GM18498 (cell line): ENCODE results near the gene ZC3H8.

Experiments used
- ATAC-seq: cut with Tn5 transposase; IDR thresholded peaks from one replicate; pipeline ENCODE4 v1.9.1; 2021; ENCODE audit warnings: mild to moderate bottlenecking, moderate library complexity; ENCODE audit not compliant: unreplicated experiment

The ZC3H8 gene

GRCh38 chr2:112195950-112196349 is 58.9 kb downstream of the ZC3H8 start:
- ATAC-seq = no peak

GRCh38 chr2:112195167-112195766 is 59.6 kb downstream of the ZC3H8 start:
- no peak for ATAC-seq

- ATAC-seq = no peak
Measured at GRCh38 chr2:112194482-112194881, 60.4 kb downstream of the ZC3H8 start.

- no peak for ATAC-seq
Measured at GRCh38 chr2:112194028-112194427, 60.8 kb downstream of the ZC3H8 start.

- ATAC-seq = no peak
Measured at GRCh38 chr2:112189001-112189556, 65.8 kb downstream of the ZC3H8 start.

GRCh38 chr2:112187805-112188596 is 66.8 kb downstream of the ZC3H8 start:
- ATAC-seq = no peak

- no peak for ATAC-seq
Measured at GRCh38 chr2:112187046-112187715, 67.7 kb downstream of the ZC3H8 start.

GRCh38 chr2:112185131-112185530 is 69.7 kb downstream of the ZC3H8 start:
- no peak for ATAC-seq

GRCh38 chr2:112184121-112184520 is 70.7 kb downstream of the ZC3H8 start:
- ATAC-seq = no peak

GRCh38 chr2:112183327-112184025 is 71.4 kb downstream of the ZC3H8 start:
- ATAC-seq = no peak

- ATAC-seq = no peak
Measured at GRCh38 chr2:112182581-112183034, 72.2 kb downstream of the ZC3H8 start.

GRCh38 chr2:112181571-112182290 is 73.1 kb downstream of the ZC3H8 start:
- ATAC-seq = no peak

GRCh38 chr2:112175958-112176573 is 78.8 kb downstream of the ZC3H8 start:
- ATAC-seq = no peak

- no peak for ATAC-seq
Measured at GRCh38 chr2:112175333-112175732, 79.5 kb downstream of the ZC3H8 start.

- no peak for ATAC-seq
Measured at GRCh38 chr2:112174383-112174782, 80.5 kb downstream of the ZC3H8 start.

GRCh38 chr2:112173646-112174319 is 81.1 kb downstream of the ZC3H8 start:
- no peak for ATAC-seq

GRCh38 chr2:112170495-112170894 is 84.3 kb downstream of the ZC3H8 start:
- ATAC-seq = no peak

GRCh38 chr2:112168422-112169124 is 86.3 kb downstream of the ZC3H8 start:
- no peak for ATAC-seq
